ENCODE measurements around the gene ZNF224.

ZNF224 gene

GRCh38 chr19:44059229-44059628 lies 34.9 kb upstream of the ZNF224 start:
- no peak overlapping the region for H3K27ac ChIP-seq
- H3K27me3 ChIP-seq, result no peaks in the 10 kb centered on the region
- no peak for TF ChIP-seq CTCF (IDR thresholded peaks at IDR 0.05)
- intact Hi-C loops (cut with DNase I; ENCODE audit: low total_unique reads), result loop anchor here (10.0 kb wide), 1 partner anchor 54 kb away; the partner anchor contains the start of gene ZNF230
- peaks cover 4 to 40% (median 18%) of the 10 kb centered on the region in 3 donors for H3K9me3 ChIP-seq
- H3K36me3 ChIP-seq, result peaks cover 80 to 96% (median 85%) of the 10 kb centered on the region in 3 donors
- no peak for DNase-seq
- H3K4me1 ChIP-seq, result no peaks in the 10 kb centered on the region
- no peak overlapping the region for H3K4me3 ChIP-seq

GRCh38 chr19:44061038-44061437 lies 33.1 kb upstream of the ZNF224 start:
- TF ChIP-seq CTCF (IDR thresholded peaks at IDR 0.05), result no peak
- Histone ChIP-seq H3K27me3 (no peaks in the 10 kb centered on the region), H3K27ac (no peak overlapping the region), H3K4me3 (no peak overlapping the region), H3K4me1 (no peaks in the 10 kb centered on the region), H3K9me3 (peaks cover 4 to 57% (median 35%) of the 10 kb centered on the region in 3 donors), H3K36me3 (peaks cover 86 to 97% (median 93%) of the 10 kb centered on the region in 3 donors)
- DNase-seq, result no peak
- intact Hi-C loops (cut with DNase I; ENCODE audit: low total_unique reads), result no loop called here

- Histone ChIP-seq H3K4me3 (no peak overlapping the region), H3K9me3 (peaks cover 12 to 68% (median 56%) of the 10 kb centered on the region in 3 donors), H3K27ac (no peak overlapping the region), H3K4me1 (peaks cover 0 to 2% (median 0%) of the 10 kb centered on the region in 4 donors), H3K36me3 (peaks cover 68 to 73% (median 70%) of the 10 kb centered on the region in 3 donors), H3K27me3 (no peaks in the 10 kb centered on the region)
- no peak for DNase-seq
- no peak for TF ChIP-seq CTCF (IDR thresholded peaks at IDR 0.05)
- intact Hi-C loops (cut with DNase I; ENCODE audit: low total_unique reads), result no loop called here
Observed at GRCh38 chr19:44066305-44066704, 27.9 kb upstream of the ZNF224 start.

GRCh38 chr19:44069415-44069814 lies 24.7 kb upstream of the ZNF224 start:
- no peak overlapping the region for H3K4me3 ChIP-seq
- peaks cover 37 to 42% (median 39%) of the 10 kb centered on the region in 3 donors for H3K36me3 ChIP-seq
- no peak for DNase-seq
- H3K9me3 ChIP-seq, result peaks cover 8 to 41% (median 37%) of the 10 kb centered on the region in 3 donors
- no peaks in the 10 kb centered on the region for H3K27me3 ChIP-seq
- intact Hi-C loops (cut with DNase I; ENCODE audit: low total_unique reads), result no loop called here
- H3K4me1 ChIP-seq, result peaks cover 0 to 13% (median 8%) of the 10 kb centered on the region in 4 donors
- TF ChIP-seq CTCF (IDR thresholded peaks at IDR 0.05), result no peak
- H3K27ac ChIP-seq, result no peak overlapping the region

- Histone ChIP-seq H3K9me3 (peaks cover 4 to 16% (median 11%) of the 10 kb centered on the region in 3 donors), H3K27me3 (no peaks in the 10 kb centered on the region), H3K4me3 (peak within 1 kb of the TSS; percentile 55 to 71), H3K36me3 (peaks cover 16 to 18% (median 18%) of the 10 kb centered on the region in 3 donors), H3K4me1 (peaks cover 0 to 13% (median 8%) of the 10 kb centered on the region in 4 donors), H3K27ac (peak within 1 kb of the TSS; percentile 50 to 70)
- intact Hi-C loops (cut with DNase I; ENCODE audit: low total_unique reads), result no loop called here
- peak; percentile 84 to 92 for DNase-seq
- TF ChIP-seq CTCF (IDR thresholded peaks at IDR 0.05), result no peak
Observed at GRCh38 chr19:44071824-44072542, 22.2 kb upstream of the ZNF224 start, which contains the start of gene ZNF284. ZNF284 (plus strand) TSS chr19:44072159; CDS start chr19:44076390, 4,231 bp downstream.

Measured in tibial artery (tissue), 4 donors.